Activated CD8-positive, alpha-beta memory T cell treated with anti-CD3 and anti-CD28 coated beads, Interleukin-2, amount 50 U/mL, for 4 hours (primary cell): ENCODE data around the gene HEXB.
A peak's percentile ranks its signal among the peaks of the same experiment; 100 is the strongest.

Source experiments
- DNase-seq: peaks from one replicate; pipeline ENCODE4 v3.0.0-alpha.2; 2020

Gene HEXB

GRCh38 chr5:74684900-74685851, at the start of gene HEXB:
Gene HEXB (plus strand): TSS chr5:74685233. CDS start chr5:74685261, 28 bp downstream.
- peak; percentile 88 for DNase-seq

GRCh38 chr5:74636149-74636548, 48.9 kb upstream of the HEXB start:
- DNase-seq = no peak

GRCh38 chr5:74636552-74636951, 48.5 kb upstream of the HEXB start:
- DNase-seq = no peak

- no peak for DNase-seq
Observed at GRCh38 chr5:74638544-74638969, 46.5 kb upstream of the HEXB start.

- no peak for DNase-seq
Observed at GRCh38 chr5:74638970-74639806, 45.8 kb upstream of the HEXB start.

DNA sequence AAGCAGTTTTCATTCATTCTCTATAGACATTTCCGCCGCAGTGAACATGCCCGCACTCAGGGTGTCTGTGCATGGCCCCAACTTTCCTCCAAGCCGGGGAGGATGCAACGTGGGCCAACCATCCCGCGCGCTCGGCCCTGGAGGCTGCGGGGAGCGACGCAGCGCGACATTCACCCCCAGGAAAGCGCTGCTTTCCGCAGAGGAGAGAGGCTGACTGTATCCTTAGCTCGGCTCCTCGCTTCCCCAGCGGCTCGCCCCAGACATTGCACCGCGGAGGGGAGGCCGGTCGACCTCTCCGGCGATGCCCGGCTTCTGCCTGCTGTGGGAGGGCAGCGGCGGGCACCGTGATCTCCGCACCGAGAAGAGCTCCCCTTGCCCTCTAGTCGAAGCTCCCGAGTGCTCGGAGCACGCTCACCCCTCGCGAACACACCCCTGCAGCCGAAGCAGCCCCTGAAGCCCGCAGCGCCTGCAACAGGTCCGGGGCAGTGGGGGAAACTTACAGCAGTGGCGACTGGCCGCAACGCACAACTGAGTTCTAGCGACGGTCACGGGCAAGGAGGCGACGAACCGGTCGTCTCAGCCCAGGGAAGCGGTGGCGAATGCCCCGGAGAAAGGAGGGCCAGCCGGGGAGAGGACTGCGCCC, 45.1 kb upstream of the HEXB start:
- peak; percentile 23 for DNase-seq

GRCh38 chr5:74640450-74640953, 44.5 kb upstream of the HEXB start, which contains the start of gene ENC1:
Gene ENC1 (minus strand): TSS chr5:74640728. CDS start chr5:74636485, 4,243 bp downstream.
- peak; percentile 72 for DNase-seq

DNA sequence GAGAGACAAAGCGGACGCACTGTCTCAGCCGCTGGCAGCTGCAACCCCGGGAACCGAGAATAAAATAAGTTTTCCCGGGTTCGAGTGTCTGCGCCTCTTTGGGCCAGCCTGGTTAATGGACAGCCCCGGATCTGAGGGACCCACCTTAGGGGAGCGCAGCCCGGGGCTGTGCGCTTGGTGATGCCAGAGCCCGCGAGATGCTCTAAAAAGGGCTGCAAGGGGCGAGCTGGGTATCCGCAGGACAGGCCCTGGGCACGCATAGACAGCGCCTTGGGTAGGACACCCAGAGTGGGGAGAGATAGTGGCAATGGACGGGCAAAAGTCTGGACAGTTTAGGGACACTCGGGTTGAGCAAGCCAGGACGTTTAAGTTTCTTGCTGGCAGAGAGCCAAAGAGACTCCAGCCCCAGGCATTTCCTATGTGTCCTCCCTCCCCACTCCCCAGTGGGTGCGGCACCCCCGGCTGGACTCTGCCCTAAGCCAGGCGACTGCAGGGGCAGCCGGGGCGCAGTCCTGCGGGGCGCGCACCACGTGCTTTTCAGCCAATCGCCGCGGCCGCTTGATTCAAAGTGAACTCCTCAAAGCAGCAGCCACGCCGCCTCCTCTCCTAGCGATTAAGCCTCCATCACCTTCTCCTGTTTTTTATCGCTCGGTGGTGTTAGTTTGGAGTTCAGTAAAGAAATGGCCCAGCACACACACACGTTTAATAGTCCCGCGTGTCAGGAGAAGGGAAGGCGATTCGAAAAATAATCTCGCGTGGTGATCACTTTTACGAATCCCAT, 43.9 kb upstream of the HEXB start:
- peak; percentile 26 for DNase-seq

GRCh38 chr5:74641735-74642542, 43.1 kb upstream of the HEXB start:
- no peak for DNase-seq

DNA sequence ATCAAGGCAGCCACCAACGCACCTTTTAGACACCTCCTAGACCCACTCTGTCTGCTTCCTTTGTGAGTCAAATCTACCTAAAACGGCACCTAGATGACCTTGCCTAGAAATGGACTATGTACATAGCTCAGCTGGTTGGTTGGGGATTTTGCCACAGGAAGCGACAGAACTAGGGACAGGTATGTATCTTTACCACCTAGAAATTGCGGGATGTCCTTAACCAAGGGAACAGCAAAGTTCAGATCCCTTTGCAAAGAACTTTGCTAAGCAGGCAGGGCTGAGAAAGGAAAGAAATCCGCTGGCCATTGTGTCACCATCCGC, 42.5 kb upstream of the HEXB start:
- no peak for DNase-seq

- DNase-seq = no peak
Observed at GRCh38 chr5:74643111-74643562, 41.9 kb upstream of the HEXB start.

- DNase-seq = no peak
Observed at GRCh38 chr5:74647096-74647495, 37.9 kb upstream of the HEXB start.

GRCh38 chr5:74648835-74649293, 36.2 kb upstream of the HEXB start:
- no peak for DNase-seq

DNA sequence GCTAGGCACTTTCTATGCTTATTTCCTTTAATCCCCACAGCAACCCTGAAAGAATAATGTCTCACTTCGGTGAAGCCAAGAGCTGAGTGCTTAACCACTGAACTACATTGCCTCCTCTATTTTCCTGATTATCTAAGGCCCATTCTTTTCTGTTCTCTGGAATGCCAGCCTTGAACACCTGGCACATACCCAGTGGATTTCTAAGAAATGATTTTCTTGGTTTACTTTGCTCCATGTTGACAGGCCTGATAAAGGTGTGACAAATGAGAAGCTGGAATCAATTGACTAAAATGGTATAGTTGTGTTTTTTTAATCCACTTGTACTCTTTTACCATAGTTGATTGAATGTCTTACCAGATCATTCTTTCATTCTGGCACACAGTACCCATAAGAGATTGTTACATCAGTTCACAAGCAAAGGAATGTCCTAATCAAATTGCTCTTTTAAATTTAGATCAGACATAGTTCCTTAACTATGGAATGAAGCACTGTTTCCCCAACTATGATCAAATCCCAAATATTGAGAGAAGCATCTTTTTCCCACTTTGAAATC, 35.5 kb upstream of the HEXB start:
- DNase-seq = no peak

- no peak for DNase-seq
Observed at GRCh38 chr5:74651710-74652109, 33.3 kb upstream of the HEXB start.

DNA sequence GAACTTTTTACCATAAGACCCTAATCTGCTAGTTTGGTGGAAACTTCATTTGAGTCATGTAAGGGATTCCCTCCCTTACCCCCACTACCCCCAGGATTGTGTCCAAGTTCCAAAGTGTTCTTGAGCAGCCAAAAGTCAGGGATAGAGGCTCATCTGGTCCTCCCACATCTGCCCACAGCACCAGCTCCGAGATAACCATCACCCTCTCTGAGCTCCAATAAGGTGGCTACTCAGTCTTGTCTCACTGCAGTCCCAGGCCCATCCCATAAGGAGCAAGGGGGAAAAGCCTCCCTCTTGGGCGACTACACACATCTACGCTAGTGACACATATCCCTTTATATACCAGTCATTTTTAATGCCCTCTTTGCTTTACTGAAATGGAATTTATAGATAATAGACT, 32.5 kb upstream of the HEXB start:
- no peak for DNase-seq

DNA sequence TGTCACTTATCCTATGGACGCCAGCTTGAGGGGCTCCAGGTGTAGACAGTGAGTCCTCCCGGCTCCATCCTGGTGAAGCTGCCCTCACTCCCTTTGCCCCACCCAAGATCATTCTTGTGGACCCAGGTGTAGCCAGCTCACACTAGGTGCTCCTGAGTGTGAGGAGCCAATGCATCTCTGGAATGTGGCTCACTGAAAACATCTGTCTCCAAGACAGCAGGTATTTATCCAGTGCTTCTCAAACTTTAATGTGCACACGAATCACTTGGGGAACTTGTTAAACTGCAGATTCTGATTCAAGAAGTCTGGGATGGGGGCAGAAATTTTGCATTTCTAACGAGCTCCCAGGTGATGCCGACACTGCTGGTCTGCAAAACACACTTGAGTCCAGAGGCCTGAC, 31.0 kb upstream of the HEXB start:
- DNase-seq = no peak

DNA sequence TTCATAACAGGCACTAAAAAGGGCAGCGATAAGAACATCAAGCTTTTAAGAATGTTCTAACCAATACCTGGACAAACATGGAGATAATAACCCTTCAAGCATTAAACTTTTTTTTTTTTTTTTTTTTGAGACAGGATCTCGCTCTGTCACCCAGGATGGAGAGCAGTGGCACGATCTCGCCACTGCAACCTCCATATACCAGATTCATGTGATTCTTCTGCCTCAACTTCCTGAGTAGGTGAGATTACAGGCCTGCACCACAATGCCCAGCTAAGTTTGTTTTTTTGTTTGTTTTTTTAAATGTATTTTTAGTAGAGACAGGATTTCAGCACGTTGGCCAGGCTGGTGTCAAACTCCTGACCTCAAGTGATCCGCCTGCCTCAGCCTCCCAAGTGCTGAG, 29.8 kb upstream of the HEXB start:
- DNase-seq = no peak

- no peak for DNase-seq
Observed at GRCh38 chr5:74655716-74656115, 29.3 kb upstream of the HEXB start.

GRCh38 chr5:74657165-74657564, 27.9 kb upstream of the HEXB start:
- DNase-seq = no peak

- DNase-seq = no peak
Observed at GRCh38 chr5:74659172-74659571, 25.9 kb upstream of the HEXB start.
